ENCODE measurements around the gene PPIF. TPM values are rescaled to one million over a fixed set of nuclear protein-coding genes. Genes with fewer than 3 reads are reported as not detected.

PPIF gene
- total RNA-seq, 1 experiment from 2014 or later = 133 TPM

DNA sequence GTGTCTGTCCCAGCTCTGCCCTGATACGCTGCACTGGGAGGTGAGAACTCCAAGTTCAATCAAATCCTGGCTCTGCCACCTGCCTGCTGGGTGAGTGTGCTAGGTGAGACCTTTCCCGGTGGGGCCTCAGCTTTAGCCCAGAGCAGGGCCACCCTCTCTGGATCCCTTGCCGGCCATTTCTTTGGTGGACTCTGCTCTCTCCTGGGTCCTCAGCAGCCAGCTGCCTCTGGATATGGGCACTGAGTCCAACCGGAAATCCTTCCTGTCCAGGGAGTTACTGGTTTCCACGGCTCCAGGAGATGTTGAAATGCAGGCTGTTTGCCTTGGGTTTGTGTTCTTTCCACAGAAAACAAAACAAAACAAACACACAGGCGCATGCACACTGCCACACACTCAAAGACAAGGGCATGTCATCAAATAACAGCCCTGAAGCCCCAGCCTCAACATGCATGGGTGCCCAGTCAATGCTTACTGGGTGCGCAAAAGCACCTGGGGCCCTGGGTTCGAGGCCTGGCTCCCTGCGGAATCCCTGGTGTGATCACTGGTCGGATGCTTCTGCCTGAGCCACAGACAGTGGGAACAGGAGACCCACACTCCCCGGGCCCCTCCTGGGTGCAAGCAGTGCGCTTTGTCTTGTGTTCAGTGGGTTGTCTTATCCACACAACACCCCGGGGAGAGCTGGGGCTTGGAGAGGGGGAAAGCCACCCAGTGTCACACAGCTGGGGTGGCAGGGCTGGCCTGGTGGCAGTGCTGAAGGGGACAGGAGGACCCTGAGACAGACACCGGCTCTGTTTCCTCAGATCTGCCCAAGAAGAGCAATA, 33.1 kb downstream of the PPIF start:
- Histone ChIP-seq H3K27me3 (replicated peaks; ENCODE audit: control insufficient read depth, insufficient read depth, low read length) (no peaks in the 10 kb centered on the region), H3K9me3 (no peaks in the 10 kb centered on the region), H3K4me3 (ENCODE audit: low read depth, low read length) (no peak overlapping the region), H3K4me1 (no peaks in the 10 kb centered on the region), H3K36me3 (ENCODE audit: control insufficient read depth, insufficient read depth, low read length) (no peaks in the 10 kb centered on the region)
- H3K36me3 Mint-ChIP-seq (ENCODE audit: insufficient read depth, unreplicated experiment) = no peaks in the 10 kb centered on the region
- H3K27me3 Mint-ChIP-seq (ENCODE audit: insufficient read depth, unreplicated experiment) = no peaks in the 10 kb centered on the region
- no peaks in the 10 kb centered on the region for H3K9me3 Mint-ChIP-seq (ENCODE audit: unreplicated experiment)
- no peak overlapping the region for H3K4me3 Mint-ChIP-seq (ENCODE audit: unreplicated experiment)
- no peaks in the 10 kb centered on the region for H3K4me1 Mint-ChIP-seq (ENCODE audit: low read depth, unreplicated experiment)
- H3K27ac Mint-ChIP-seq (ENCODE audit: unreplicated experiment) = no peak overlapping the region
- intact Hi-C loops (cut with micrococcal nuclease; ENCODE audit: unreplicated experiment) = no loop called here
- BruUV-seq (replicated peaks) = no TSS peak
- ChIA-PET CTCF (no interaction called here), POLR2A (no interaction called here)
- TF ChIP-seq, protein P1, sequence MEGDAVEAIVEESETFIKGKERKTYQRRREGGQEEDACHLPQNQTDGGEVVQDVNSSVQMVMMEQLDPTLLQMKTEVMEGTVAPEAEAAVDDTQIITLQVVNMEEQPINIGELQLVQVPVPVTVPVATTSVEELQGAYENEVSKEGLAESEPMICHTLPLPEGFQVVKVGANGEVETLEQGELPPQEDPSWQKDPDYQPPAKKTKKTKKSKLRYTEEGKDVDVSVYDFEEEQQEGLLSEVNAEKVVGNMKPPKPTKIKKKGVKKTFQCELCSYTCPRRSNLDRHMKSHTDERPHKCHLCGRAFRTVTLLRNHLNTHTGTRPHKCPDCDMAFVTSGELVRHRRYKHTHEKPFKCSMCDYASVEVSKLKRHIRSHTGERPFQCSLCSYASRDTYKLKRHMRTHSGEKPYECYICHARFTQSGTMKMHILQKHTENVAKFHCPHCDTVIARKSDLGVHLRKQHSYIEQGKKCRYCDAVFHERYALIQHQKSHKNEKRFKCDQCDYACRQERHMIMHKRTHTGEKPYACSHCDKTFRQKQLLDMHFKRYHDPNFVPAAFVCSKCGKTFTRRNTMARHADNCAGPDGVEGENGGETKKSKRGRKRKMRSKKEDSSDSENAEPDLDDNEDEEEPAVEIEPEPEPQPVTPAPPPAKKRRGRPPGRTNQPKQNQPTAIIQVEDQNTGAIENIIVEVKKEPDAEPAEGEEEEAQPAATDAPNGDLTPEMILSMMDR (IDR thresholded peaks at IDR 0.05; ENCODE audit: insufficient read depth in 1 of 2, low read depth in 1 of 2, low read length in 1 of 2, severe bottlenecking in 1 of 2, unreplicated experiment in 1 of 2) = no peak
- DNase-seq = peak in 1 of 2 experiments; percentile 31

DNA sequence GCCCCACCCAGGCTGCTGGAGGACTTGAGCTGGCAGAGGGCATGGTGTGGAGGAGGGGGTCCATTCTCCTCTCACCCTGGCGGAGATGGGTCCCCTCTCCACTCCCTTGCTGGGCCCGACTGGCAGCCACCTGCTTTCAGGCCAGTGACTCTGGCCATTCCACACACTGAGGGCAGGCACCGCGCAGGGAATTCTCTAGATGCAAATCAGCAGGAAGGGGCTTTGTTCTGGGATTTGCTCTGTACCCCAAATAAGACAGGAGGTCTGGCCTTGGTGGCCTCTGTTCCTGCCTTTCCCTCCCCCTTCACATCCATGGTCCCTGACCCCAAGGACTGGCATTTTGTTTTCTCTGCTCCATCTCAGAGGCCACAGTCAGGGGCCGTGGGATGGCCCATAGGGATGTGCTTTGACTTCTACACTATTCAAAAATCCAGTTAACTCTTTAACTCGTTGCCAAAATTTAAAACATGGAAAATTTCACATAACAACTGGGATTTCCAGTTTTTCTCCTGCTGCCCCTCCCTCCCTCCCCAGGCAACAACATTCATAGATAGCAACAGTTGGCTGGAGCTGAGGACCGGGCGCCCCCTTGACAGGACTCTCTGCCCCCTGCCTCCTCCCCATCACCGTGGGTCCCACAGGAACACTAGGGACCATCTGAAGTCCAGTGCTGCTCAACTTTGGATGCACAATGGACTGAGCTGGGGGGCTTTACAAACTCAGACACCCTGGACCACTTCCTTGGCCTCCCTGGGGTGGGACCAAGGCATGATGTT, 33.9 kb downstream of the PPIF start:
- POLR2A ChIA-PET = no interaction called here
- intact Hi-C loops (cut with micrococcal nuclease; ENCODE audit: unreplicated experiment) = no loop called here
- Mint-ChIP-seq H3K9me3 (ENCODE audit: unreplicated experiment) (no peaks in the 10 kb centered on the region), H3K27ac (ENCODE audit: unreplicated experiment) (no peak overlapping the region), H3K27me3 (ENCODE audit: insufficient read depth, unreplicated experiment) (no peaks in the 10 kb centered on the region), H3K4me1 (ENCODE audit: low read depth, unreplicated experiment) (no peaks in the 10 kb centered on the region), H3K36me3 (ENCODE audit: insufficient read depth, unreplicated experiment) (no peaks in the 10 kb centered on the region), H3K4me3 (ENCODE audit: unreplicated experiment) (no peak overlapping the region)
- TF ChIP-seq, protein P1 (IDR thresholded peaks at IDR 0.05; ENCODE audit: insufficient read depth in 1 of 2, low read depth in 1 of 2, low read length in 1 of 2, severe bottlenecking in 1 of 2, unreplicated experiment in 1 of 2) = no peak
- BruUV-seq (replicated peaks) = no TSS peak
- no peaks in the 10 kb centered on the region for H3K9me3 ChIP-seq
- no peak for DNase-seq
- H3K36me3 ChIP-seq (ENCODE audit: control insufficient read depth, insufficient read depth, low read length) = no peaks in the 10 kb centered on the region
- no peaks in the 10 kb centered on the region for H3K4me1 ChIP-seq
- no peaks in the 10 kb centered on the region for H3K27me3 ChIP-seq (replicated peaks; ENCODE audit: control insufficient read depth, insufficient read depth, low read length)
- H3K4me3 ChIP-seq (ENCODE audit: low read depth, low read length) = no peak overlapping the region
- CTCF ChIA-PET = interaction anchor here (0.6 kb wide), 1 partner anchor 25 kb away, joined by 3 read pairs; no protein-coding TSS in a partner anchor

DNA sequence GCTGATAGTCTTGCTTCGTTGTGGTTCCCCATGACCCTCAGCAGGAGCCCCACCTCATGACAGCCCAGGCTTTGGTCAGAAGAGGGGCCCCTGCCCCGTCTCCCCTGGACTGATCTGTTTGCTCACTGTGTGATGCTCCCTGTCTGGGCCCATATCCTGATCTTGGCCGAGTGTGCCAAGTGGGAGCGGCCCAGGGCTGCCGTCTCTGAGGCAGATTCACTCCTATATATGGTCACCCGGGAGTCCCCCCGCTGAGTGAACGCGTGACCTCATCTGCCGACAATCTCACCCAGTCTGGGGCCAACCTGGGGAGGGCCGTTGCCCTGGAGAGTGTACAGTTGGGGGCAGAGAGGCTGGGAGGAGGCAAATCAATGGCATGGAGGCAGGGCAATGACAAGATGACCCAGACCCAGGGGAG, 34.5 kb downstream of the PPIF start:
- H3K27ac Mint-ChIP-seq (ENCODE audit: unreplicated experiment) = no peak overlapping the region

More for the DNA sequence above, 34.5 kb downstream of the PPIF start:
- Histone ChIP-seq H3K9me3 (no peaks in the 10 kb centered on the region), H3K4me1 (no peaks in the 10 kb centered on the region), H3K4me3 (ENCODE audit: low read depth, low read length) (no peak overlapping the region), H3K27me3 (replicated peaks; ENCODE audit: control insufficient read depth, insufficient read depth, low read length) (no peaks in the 10 kb centered on the region), H3K36me3 (ENCODE audit: control insufficient read depth, insufficient read depth, low read length) (no peaks in the 10 kb centered on the region)
- H3K36me3 Mint-ChIP-seq (ENCODE audit: insufficient read depth, unreplicated experiment) = no peaks in the 10 kb centered on the region
- no peaks in the 10 kb centered on the region for H3K27me3 Mint-ChIP-seq (ENCODE audit: insufficient read depth, unreplicated experiment)
- no TSS peak for BruUV-seq (replicated peaks)
- ChIA-PET CTCF (interaction anchor here (0.6 kb wide), 1 partner anchor 24 kb away, joined by 3 read pairs; no protein-coding TSS in a partner anchor), POLR2A (no interaction called here)
- TF ChIP-seq, protein P1 (IDR thresholded peaks at IDR 0.05; ENCODE audit: insufficient read depth in 1 of 2, low read depth in 1 of 2, low read length in 1 of 2, severe bottlenecking in 1 of 2, unreplicated experiment in 1 of 2) = no peak
- DNase-seq = no peak
- no peaks in the 10 kb centered on the region for H3K4me1 Mint-ChIP-seq (ENCODE audit: low read depth, unreplicated experiment)
- intact Hi-C loops (cut with micrococcal nuclease; ENCODE audit: unreplicated experiment) = no loop called here
- H3K4me3 Mint-ChIP-seq (ENCODE audit: unreplicated experiment) = no peak overlapping the region
- H3K9me3 Mint-ChIP-seq (ENCODE audit: unreplicated experiment) = no peaks in the 10 kb centered on the region
